HG02759 (cell line): ENCODE data around the gene R3HDM4.

Source experiments
- ATAC-seq: cut with Tn5 transposase; IDR thresholded peaks from one replicate; pipeline ENCODE4 v1.9.1; 2021; ENCODE audit warnings: mild to moderate bottlenecking, moderate library complexity; ENCODE audit not compliant: unreplicated experiment

The R3HDM4 gene

DNA sequence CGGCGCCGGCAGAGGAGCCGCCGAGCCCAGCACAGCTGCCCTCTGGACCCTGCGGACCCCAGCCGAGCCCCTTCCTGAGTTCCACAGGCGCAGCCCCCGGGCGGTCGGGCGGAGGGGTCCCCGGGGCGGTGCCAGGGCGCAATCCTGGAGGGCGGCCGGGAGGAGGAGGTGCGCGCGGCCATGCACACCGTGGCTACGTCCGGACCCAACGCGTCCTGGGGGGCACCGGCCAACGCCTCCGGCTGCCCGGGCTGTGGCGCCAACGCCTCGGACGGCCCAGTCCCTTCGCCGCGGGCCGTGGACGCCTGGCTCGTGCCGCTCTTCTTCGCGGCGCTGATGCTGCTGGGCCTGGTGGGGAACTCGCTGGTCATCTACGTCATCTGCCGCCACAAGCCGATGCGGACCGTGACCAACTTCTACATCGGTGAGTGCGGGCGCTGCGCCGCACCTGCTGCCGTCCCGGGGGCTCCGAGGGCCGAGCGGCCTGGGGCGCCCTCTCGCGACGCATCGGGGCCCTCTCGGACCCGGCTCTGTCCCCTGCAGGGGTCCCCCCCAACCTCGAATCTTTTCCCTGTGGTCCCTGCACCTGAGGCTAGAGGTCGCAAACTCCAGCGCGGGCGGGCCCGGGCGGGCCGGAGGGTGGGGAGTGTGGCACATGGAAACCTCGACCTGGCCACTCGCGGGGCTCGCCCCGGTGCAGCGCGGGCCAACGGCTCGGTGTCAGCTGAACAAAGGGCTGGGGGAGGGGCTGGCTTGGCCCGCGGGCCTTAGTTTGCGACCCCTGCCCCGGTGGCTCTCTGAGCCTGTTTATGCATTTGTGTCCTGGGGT is 4.5 kb upstream of the R3HDM4 start, which contains the start of gene KISS1R:
KISS1R (plus strand) TSS at position 11 of the 829 bp plus-strand sequence; CDS start at position 181, 170 bp downstream.
- ATAC-seq = no peak

DNA sequence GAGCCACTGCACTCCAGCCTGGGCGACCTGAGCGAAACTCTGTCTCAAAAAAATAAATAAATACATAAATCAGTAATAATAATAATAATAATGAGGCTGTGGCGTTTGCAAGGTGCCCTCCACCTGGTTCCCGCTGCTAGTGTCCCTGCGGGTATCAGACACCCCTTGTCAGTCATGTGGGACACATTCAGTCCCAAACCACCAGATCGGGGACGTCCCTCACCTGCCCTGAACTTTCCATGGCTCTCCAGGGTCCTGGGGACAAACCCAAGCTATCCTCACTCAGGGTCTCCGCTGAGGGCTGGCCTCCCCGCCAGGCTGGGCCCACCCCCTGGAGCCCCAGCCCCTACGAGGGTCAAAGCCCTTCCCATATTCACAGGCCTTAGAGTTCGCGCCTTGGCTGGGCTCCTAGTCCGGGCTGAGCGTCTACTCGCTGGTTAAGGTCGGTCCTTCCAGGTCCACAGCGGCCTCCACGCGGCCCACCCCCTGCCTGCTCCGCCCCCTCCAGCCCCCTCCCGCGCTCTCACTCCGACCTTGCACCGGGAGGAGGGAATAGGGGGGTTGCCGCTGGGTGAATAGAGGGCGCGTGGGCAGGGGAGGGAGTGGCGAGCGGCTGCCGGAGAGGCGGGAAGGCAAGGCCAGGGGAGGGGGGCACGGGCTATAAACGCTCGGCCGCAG is 3.8 kb upstream of the R3HDM4 start:
- no peak for ATAC-seq

DNA sequence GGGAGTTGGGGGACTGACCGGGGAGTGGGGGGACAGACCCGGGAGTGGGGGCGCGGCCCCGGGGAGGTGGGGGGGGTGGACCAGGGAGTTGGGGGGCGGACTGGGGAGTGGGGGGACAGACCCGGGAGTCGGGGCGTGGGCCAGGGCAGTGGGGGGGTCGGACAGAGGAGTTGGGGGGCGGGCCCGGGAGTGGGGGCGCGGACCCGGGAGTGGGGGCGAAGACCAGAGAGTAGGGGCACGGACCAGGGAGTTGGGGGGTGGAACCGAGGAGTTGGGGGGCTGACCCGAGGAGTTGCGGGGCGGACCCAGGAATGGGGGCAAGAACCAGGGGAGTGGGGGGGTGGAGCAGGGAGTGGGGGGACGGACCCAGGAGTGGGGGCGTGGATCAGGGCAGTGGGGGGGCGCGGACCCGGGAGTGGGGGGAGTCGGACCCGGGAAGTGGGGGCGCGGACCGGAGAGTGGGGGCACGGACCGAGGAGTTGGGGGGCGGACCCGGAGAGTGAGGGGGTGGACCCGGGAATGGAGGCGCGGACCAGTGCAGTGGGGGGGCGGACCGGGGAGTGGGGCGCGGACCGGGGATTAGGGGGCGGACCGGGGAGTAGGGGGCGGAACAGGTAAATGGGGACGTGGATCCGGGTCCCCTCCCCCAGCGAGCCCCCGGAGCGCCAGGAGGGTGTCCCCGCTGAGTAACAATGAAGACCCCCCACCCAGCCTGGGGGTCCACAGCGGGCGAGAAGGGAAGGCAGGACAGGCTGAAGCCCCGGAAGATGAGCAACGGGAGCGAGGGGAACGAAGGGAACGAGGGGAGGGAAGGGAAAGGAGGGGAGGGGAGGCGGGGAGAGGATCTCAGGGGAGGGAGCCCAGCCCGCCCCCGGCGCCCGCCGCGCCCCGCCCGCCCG is 589 bp downstream of the R3HDM4 start:
- peak; percentile 10 for ATAC-seq

DNA sequence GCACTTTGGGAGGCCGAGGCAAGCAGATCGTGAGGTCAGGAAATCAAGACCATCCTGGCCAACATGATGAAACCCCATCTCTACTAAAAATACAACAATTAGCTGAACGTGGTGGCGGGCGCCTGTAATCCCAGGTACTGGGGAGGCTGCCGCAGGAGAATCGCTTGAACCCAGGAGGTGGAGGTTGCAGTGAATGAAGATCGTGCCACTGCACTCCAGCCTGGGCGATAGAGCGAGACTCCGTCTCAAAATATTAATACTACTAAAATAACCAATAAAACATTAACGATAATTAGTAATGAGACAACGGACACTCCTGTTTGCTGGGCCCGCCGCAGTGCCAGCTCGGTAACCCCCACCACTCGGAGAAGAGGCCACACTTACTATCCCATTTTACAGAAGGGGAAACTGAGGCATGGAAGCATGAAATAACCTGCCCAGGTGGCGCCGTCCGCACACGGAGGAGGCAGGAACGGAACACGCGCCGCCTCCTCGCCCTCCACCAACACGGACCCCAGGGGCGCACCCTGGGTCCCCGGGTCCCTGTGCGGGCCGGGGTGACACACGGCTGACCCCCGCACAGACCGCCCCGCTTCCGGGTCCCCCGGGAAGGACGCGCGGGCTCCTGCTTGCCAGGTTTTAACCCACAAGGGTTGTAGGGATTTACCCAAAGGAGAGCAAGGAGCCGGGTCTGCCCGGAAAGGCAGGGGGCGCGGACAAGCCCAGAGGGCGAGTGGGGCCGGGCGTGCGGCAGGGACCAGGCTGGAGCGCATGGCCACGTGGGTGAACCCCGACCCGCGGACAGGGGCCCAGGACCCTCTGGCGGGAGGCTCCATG is 1.6 kb downstream of the R3HDM4 start:
- no peak for ATAC-seq

DNA sequence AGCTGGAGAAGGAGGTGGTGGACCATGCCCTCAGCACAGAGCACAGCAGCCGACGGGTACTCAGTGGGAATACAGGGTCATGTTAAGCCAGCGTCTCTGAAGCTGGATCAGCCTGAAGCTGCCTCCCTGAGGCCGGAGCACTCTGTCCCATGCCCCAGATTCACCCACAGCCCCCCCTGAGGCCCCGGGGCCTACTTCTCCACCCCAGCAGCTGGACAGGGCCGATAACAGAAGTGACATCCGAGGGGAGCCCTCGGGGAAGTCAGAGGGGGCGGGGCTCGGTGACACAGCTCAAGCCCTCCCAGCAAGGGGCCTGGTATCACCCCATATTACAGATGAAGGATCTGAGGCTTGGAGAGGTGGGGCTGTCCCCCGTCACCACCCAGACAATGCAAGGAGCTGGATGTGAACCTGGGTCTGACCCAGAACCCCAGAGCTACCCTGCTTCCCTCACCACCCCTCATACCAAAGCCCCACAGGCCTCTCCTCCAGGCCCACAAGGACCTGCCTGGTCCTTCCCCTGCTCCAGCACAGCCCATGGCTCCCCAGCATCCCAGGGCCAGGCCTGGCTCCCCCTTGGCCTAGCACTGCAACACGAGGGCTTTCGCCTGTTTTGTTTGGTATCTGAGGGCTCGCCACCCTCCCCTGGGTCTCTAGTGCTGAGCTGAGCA is 5.7 kb downstream of the R3HDM4 start:
- ATAC-seq = no peak

DNA sequence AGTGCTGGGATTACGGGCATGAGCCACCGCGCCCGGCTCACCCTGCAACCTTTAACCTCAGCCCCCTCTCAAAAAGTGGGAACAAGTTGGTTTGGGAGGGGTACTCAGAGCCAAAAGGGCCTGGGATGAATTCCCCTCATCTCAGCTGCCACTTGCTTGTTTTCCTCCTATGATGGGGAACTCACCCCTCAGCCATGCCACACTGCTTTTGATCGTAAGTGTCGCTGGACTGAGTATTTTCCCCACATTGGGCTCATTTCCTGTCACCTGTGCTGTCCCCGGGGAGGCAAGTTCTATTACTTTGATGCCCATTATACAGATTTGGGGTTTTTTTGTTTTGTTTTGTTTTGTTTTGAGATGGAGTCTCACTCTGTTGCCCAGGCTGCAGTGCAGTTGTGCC is 6.5 kb downstream of the R3HDM4 start:
- no peak for ATAC-seq

DNA sequence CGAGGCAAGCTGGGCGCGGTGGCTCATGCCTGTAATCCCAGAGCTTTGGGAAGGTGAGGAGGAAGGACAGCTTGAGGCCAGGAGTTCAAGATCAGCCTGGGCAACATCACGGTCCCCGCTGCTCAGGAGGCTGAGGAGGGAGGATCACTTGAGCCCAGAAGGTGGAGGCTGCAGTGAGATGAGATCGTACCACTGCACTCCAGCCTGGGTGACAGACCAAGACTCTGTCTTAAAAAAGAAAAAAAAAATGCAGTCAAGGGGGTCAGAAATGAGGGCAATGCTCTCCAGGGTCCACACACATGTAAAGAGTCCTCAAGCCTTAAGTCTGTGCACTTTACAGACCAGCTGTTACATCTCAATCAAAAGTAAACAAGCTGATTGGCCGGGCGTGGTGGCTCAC is 8.5 kb downstream of the R3HDM4 start:
- no peak for ATAC-seq

DNA sequence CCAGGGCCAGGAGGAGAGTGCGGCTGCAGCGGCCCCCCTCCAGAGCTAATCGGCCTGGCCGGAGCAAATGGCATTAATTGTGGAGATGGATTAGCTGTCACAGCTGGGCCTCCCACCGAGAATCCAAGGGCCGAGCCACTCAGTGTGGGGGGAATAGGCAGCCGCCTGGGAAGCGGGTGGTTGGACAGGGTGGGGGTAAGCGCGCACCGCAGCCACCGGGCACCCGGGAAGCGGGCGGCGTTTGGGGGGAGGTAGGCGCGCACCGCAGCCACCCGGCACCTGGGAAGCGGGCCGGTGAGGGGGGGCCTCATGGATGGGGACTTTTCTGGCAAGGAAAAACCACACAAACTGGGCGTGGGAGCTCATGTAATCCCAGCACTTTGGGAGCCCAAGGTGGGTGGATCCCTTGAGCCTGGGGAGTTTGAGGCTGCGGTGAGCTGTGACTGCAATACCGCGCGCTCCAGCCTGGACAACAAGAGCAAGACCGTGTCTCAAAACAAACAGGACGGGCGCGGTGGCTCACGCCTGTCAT is 9.7 kb downstream of the R3HDM4 start:
- no peak for ATAC-seq

DNA sequence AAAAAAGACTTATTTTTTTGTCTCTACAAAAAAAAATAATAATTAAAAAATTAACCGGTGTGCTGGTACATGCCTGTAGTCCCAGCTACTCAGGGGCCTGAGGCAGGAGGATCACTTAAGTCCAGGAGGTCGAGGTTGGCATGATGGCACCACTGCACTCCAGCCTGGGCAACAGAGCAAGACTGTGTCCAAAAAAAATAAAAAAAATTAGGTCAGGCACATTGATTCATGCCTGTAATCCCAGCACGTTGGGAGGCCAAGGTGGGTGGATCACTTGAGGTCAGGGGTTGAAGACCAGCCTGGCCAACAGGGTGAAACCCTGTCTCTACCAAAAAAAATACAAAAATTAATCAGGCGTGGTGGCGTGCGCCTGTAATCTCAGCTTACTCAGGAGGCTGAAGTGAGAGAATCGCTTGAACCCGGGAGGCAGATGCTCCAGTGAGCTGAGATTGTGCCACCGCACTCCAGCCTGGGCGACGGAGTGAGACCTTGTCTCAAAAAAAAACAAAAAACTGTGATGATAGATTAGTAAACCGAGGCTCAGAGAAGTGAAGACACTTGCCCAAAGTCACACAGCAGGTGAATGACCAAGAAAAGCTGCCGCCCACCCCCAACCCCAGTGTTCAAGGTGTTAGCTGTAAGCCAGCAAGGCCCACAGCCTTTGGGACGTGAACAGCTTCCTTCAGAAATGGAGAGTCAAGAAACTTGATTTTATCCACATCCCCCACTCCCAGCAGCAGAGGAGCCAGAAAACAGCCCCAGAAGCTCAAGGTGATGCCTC is 10.4 kb downstream of the R3HDM4 start:
- no peak for ATAC-seq

DNA sequence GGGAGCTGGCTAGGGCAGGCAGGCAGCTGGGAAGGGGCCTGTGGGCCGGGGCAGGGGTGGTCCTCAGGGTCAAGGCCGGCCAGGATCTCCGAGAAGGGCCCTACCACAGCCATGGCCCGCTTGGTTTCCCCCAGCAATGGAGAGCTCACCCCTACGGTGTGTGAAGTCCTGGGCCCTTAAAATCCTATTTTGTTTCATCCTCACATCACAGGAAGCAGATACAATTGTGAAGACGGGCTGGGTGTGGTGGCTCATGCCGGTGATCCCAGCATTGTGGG is 11.0 kb downstream of the R3HDM4 start:
- no peak for ATAC-seq

DNA sequence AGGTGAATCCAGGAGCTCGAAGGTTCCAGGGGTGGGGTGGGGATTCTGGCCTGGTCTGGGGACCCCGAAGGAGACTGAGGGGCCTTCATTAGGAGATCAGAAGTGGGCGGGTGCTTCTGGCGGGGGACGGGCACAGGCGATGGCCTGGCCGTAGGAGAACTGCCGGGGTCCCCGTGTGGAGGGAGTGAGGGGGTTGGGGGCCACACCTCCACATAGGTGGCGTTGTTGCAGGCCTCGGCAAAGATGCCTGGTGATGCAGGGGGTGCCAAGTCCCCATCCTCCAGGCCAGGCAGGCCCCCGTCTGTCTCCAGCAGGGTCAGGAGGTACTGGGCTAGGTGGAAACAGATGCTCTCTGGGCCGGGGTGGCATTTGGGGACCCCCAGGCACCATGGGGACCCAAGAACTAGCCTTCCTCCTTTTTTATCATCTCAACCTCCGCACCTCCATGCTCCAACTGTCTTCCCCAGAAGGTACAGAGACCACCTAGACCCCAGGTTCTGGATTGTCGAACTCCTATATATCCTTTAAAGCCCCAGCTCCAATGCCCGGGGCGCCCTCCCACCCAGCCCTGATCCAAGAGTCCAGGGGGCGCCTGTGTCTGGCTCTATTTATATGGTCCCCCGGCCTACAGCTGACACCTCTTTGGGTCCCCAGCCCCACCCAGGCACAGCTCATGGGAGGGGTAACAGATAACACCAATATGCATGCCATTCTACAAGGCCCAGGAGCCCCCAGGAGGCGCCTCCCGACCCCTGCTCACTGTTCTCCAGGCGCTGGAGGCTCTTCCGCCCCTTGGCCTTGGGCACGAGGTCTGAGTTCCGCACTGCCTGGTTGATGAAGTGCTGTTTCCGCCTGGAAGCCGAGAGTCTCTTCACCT is 11.6 kb downstream of the R3HDM4 start:
- ATAC-seq = no peak

DNA sequence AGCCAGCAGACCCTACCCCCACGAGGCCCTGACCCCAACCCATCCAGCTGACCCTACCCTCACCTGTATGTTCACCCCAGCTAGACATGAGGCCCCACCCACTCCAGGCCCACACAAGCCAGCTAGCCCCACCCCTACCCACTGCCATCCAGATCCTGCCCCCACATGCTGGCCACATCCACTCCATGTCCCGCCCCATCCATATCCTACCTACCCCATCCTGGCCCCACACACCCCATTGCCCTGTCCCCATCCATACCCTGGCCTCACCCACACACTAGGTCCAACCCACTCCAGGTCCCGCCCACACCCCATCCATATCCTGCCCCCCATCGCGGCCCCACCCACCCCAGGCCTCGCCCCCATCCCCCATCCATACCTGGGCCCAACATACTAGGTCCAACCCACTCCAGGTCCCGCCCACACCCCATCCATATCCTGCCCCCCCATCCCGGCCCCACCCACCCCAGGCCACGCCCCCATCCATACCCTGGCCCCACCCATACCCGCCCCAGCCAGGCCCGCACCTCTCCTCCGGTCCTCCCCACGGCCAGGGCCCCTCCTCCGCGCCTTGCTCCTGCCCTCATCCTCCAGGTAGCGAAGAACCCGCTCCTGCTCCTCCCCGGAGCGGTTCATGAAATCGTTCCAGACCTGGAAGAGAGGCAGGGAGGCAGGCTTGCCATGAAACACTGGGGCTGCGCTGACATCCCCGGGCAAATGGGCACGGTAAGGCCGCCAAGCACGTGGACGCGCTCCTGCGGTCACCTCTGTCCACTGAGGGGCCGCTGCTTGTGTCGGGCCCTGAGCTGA is 12.5 kb downstream of the R3HDM4 start:
- no peak for ATAC-seq

DNA sequence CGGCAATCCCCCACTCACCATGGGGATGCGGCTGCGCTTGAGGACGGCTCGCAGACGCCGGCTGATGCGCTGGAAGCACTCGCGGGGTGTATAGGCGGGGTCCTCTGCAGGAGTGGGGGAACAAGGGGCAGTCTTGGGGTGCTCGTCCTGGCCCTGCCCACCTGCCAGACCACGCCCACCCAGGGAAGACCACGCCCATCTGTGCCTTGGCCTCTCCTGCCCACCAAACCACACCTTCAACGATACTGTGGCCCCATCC is 13.0 kb downstream of the R3HDM4 start:
- ATAC-seq = no peak

DNA sequence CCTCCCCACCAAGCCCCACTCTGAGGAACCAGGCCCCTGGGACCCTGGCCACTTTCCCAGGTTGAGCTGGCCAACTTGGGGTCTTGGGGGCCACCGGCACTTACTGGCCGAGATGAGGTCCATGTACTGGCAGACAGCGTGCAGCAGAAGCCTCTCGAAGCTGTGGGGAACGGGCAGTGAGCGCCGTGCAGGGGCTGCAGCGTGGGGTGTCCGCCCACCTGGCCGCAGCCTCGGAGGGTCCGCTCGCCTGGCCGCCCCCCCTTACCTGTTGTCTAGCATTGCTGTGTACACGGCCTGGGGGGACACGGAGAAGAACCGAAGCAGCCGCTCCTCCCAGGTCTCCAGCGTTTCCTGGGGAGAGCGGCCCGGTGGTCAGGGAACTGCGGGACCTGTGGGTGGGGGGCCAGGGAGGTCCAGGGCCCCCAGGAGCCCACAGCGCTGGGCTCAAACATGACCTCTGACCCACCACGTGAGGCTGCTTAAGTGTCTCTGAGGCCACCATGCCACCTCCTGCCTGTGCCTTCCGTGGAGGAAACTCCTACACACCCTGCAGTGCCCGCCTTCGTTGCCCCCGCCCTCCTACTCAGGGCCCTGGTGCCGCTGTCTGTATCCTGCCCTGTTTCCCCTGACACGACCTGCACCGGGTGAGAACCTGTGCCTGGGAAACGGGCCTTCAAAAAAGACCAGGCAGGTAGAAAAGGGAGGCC is 13.5 kb downstream of the R3HDM4 start:
- ATAC-seq = no peak

DNA sequence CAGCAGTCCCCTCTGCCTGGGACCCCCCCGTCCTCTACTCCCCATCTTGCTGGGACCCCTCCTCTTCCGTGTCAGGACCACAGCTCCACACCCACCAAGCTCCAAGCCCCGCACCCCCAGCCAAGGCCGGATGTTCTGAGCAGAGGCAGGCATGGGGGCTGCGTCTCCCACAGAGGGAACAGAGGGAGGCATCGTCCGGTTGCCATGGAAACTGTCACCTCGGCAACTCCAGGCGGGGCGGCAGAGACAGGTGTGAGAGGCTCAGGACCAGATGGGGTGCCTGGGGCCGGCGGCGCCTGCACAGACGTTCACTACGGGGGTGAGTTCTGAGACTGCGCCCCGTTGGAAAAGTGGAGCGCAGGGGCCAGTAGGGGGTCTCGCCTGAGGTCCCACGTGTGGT is 14.4 kb downstream of the R3HDM4 start:
- no peak for ATAC-seq

DNA sequence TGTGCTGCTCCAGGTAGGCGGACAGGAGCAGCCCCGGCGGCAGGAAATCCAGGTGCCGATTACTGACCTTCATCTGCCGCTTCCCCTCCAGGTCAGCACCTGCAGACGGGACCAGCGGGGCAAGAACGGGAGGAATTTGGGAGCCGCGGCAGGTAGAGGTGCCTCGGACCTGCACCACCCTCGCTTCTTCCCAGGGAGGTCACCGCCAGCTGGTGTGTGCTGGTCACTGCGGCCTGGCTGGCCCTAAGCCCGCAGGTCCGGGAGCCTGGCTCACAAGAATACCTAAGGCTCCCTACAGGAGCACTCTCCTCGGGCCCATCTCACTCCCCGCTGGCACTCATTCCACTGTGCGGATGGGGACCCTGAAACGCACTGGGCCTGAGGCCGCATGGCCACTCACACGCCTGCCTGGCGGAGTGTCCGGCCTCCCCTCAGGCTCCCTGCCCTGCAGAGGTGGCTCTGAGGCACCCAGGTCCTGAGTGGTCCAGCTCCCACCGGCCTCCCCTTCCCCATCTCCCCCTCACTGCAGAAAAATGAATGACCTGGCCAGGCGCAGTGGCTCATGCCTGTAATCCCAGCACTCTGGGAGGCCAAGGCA is 15.5 kb downstream of the R3HDM4 start:
- ATAC-seq = no peak

DNA sequence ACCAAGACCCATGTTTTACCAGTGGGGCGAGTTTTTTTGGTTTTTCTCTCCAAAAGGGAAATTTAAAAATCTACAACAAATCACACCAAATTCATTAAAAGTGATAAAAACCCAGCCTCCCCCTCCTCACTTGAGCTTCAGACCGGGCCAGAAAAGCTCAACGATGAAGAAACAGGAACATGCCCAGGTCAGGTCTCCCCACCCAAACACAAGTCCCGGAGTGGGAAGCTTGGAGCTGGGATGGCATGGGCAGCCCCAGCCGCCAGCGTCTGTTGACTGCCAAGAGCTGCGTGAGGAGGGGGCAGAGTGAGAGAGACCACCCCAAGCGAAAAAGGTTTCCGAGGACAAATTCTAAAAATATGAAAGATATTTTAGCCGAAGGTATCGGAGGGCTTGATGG is 16.0 kb downstream of the R3HDM4 start:
- no peak for ATAC-seq
